ENCODE data around the gene NKX2-3.

DNA sequence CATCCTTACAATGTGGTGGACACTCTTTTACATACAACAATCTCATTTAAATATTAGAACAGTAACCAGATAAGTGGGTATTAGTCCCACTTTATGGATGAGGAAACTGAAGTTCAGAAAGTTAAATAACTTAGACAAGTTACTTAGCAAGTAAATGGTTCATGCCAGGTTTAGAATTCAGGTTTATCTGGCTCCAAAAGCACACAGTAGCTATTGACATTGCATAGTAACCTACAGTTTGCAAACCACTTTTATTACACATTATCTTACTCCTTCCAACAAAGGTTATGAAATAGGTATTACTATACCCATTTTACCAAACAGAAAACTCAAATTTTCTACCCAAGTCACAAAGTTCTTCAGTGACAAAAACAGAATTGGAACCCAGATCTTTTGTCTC, 19.7 kb upstream of the NKX2-3 start:
- TF ChIP-seq, protein P1, sequence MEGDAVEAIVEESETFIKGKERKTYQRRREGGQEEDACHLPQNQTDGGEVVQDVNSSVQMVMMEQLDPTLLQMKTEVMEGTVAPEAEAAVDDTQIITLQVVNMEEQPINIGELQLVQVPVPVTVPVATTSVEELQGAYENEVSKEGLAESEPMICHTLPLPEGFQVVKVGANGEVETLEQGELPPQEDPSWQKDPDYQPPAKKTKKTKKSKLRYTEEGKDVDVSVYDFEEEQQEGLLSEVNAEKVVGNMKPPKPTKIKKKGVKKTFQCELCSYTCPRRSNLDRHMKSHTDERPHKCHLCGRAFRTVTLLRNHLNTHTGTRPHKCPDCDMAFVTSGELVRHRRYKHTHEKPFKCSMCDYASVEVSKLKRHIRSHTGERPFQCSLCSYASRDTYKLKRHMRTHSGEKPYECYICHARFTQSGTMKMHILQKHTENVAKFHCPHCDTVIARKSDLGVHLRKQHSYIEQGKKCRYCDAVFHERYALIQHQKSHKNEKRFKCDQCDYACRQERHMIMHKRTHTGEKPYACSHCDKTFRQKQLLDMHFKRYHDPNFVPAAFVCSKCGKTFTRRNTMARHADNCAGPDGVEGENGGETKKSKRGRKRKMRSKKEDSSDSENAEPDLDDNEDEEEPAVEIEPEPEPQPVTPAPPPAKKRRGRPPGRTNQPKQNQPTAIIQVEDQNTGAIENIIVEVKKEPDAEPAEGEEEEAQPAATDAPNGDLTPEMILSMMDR (IDR thresholded peaks at IDR 0.05), result no peak
- TF ChIP-seq POLR2A (IDR thresholded peaks at IDR 0.05), result no peak

Data from Peyer's patch (tissue), 4 donors.